Right atrium auricular region (tissue), 2 donors: ENCODE data around the gene SLC49A4. TPM values are rescaled to one million over a fixed set of nuclear protein-coding genes. Genes with fewer than 3 reads are reported as not detected.

Experiments used
- DNase-seq: peaks from one replicate; pipeline ENCODE4 v3.0.0-alpha.2; 2019; ENCODE audit warnings: low spot score
- H3K27ac ChIP-seq, 2 donors: fragments of 200-600 bp; sonication (generic); 1 replicate in 1 of 2; 2 replicates in 1 of 2; pipeline ENCODE4 v1.5.1; 2016 to 2019
- H3K27me3 ChIP-seq, 2 donors: fragments of 200-600 bp; sonication (generic); one replicate each; pipeline versions ENCODE4 v1.5.1 to v1.6.0; 2017 to 2019
- H3K36me3 ChIP-seq: fragments of 200-600 bp; sonication (generic); one replicate; pipeline ENCODE4 v1.5.1; 2016
- H3K4me1 ChIP-seq, 2 donors: fragments of 200-600 bp; sonication (generic); one replicate each; pipeline versions ENCODE4 v1.5.1 to v1.6.0; 2017 to 2019
- H3K4me3 ChIP-seq, 2 donors: fragments of 200-600 bp; sonication (generic); 1 replicate in 1 of 2; 2 replicates in 1 of 2; pipeline ENCODE4 v1.5.1; 2017 to 2019; ENCODE audit warnings: mild to moderate bottlenecking in 1 of 2, moderate library complexity in 1 of 2
- H3K9me3 ChIP-seq, 2 donors: fragments of 200-600 bp; sonication (generic); one replicate each; pipeline ENCODE4 v1.5.1; 2019
- CTCF ChIP-seq, 2 donors: fragments of 200-600 bp; sonication (generic); IDR thresholded peaks; one replicate each; pipeline ENCODE4 v1.5.1; 2019; ENCODE audit warnings: antibody characterized with exemption in 2 of 2
- total RNA-seq, 2 donors: library from RNA; depleted of rRNA; stranded (reverse); fragments of >200 nt; gene quantifications; one replicate each; pipeline ENCODE4 v1.1.0, GENCODE V29; 2016

Gene SLC49A4
- total RNA-seq, 2 donors from 2014 or later = 22.9 to 25.7 TPM

GRCh38 chr3:122770521-122771202 lies 24.2 kb upstream of the SLC49A4 start:
- DNase-seq = no peak
- no peak for TF ChIP-seq CTCF (IDR thresholded peaks at IDR 0.05)
- H3K4me3 ChIP-seq = no peak overlapping the region
- H3K36me3 ChIP-seq = peaks cover 8% of the 10 kb centered on the region
- no peaks in the 10 kb centered on the region for H3K9me3 ChIP-seq
- no peaks in the 10 kb centered on the region for H3K27me3 ChIP-seq
- no peaks in the 10 kb centered on the region for H3K4me1 ChIP-seq
- H3K27ac ChIP-seq = no peak overlapping the region

- H3K36me3 ChIP-seq = peaks cover 8% of the 10 kb centered on the region
- no peak for DNase-seq
- no peak overlapping the region for H3K27ac ChIP-seq
- H3K4me3 ChIP-seq = no peak overlapping the region
- no peaks in the 10 kb centered on the region for H3K4me1 ChIP-seq
- no peak for TF ChIP-seq CTCF (IDR thresholded peaks at IDR 0.05)
- no peaks in the 10 kb centered on the region for H3K9me3 ChIP-seq
- H3K27me3 ChIP-seq = no peaks in the 10 kb centered on the region
Measured at GRCh38 chr3:122772827-122773226, 22.0 kb upstream of the SLC49A4 start.

- Histone ChIP-seq H3K4me1 (no peaks in the 10 kb centered on the region), H3K27ac (no peak overlapping the region)
- TF ChIP-seq CTCF (IDR thresholded peaks at IDR 0.05) = no peak
Measured at GRCh38 chr3:122773944-122774509, 20.8 kb upstream of the SLC49A4 start.

GRCh38 chr3:122774564-122774963 lies 20.3 kb upstream of the SLC49A4 start:
- no peaks in the 10 kb centered on the region for H3K9me3 ChIP-seq
- DNase-seq = no peak
- TF ChIP-seq CTCF (IDR thresholded peaks at IDR 0.05) = no peak
- H3K27me3 ChIP-seq = no peaks in the 10 kb centered on the region
- no peak overlapping the region for H3K27ac ChIP-seq
- peaks cover 4% of the 10 kb centered on the region for H3K36me3 ChIP-seq
- no peak overlapping the region for H3K4me3 ChIP-seq
- H3K4me1 ChIP-seq = no peaks in the 10 kb centered on the region

More at GRCh38 chr3:122773944-122774509, 20.8 kb upstream of the SLC49A4 start:
- Histone ChIP-seq H3K27me3 (no peaks in the 10 kb centered on the region), H3K9me3 (no peaks in the 10 kb centered on the region), H3K4me3 (no peak overlapping the region), H3K36me3 (peaks cover 4% of the 10 kb centered on the region)
- no peak for DNase-seq

- Histone ChIP-seq H3K27me3 (no peaks in the 10 kb centered on the region), H3K36me3 (peaks cover 4% of the 10 kb centered on the region), H3K27ac (no peak overlapping the region), H3K4me1 (no peaks in the 10 kb centered on the region), H3K9me3 (no peaks in the 10 kb centered on the region), H3K4me3 (no peak overlapping the region)
- DNase-seq = no peak
- TF ChIP-seq CTCF (IDR thresholded peaks at IDR 0.05) = no peak
Measured at GRCh38 chr3:122776675-122777468, 18.0 kb upstream of the SLC49A4 start.
